Uterus (tissue), 4 donors: ENCODE results near the gene C6orf15. TPM values are rescaled to one million over a fixed set of nuclear protein-coding genes. Genes with fewer than 3 reads are reported as not detected.

ENCODE experiments used
- DNase-seq, 2 donors: peaks; one replicate each; pipeline ENCODE4 v3.0.0-alpha.2; 2019 to 2020
- H3K27ac ChIP-seq, 2 donors: fragments of 200-600 bp; sonication (generic); 1 replicate in 1 of 2; 2 replicates in 1 of 2; pipeline ENCODE4 v1.5.1; 2016 to 2018
- H3K27me3 ChIP-seq, 2 donors: fragments of 200-600 bp; sonication (generic); one replicate each; pipeline ENCODE4 v1.5.1; 2018 to 2019; ENCODE audit warnings: control low read depth in 1 of 2
- H3K36me3 ChIP-seq, 2 donors: fragments of 200-600 bp; sonication (generic); one replicate each; pipeline ENCODE4 v1.5.1; 2019; ENCODE audit warnings: control low read depth in 1 of 2
- H3K4me1 ChIP-seq, 2 donors: fragments of 200-600 bp; sonication (generic); one replicate each; pipeline ENCODE4 v1.5.1; 2018 to 2019; ENCODE audit warnings: control low read depth in 1 of 2
- H3K4me3 ChIP-seq, 2 donors: fragments of 200-600 bp; sonication (generic); 1 replicate in 1 of 2; 2 replicates in 1 of 2; pipeline ENCODE4 v1.5.1; 2018 to 2019; ENCODE audit warnings: mild to moderate bottlenecking in 1 of 2
- H3K9me3 ChIP-seq, 2 donors: fragments of 200-600 bp; sonication (generic); one replicate each; pipeline ENCODE4 v1.5.1; 2019; ENCODE audit warnings: control low read depth in 1 of 2
- CTCF ChIP-seq, 4 experiments: fragments of 200-600 bp in 2 of 4; fragments of 450-650 bp in 2 of 4; sonication (generic) in 2 of 4; IDR thresholded peaks; one replicate each; pipeline ENCODE4 v1.5.1; 2016 to 2019; ENCODE audit warnings: antibody characterized with exemption in 4 of 4, mild to moderate bottlenecking in 2 of 4, moderate library complexity in 1 of 4
- POLR2A ChIP-seq, 2 donors: fragments of 450-650 bp; IDR thresholded peaks; one replicate each; pipeline ENCODE4 v1.6.1; 2016; ENCODE audit warnings: antibody characterized with exemption in 2 of 2, mild to moderate bottlenecking in 1 of 2, moderate library complexity in 1 of 2
- intact Hi-C: fragments of 100-400 bp; cut with DNase I; formaldehyde crosslinking; loops from one replicate; pipeline ENCODE4 v1.15.1; 2023; ENCODE audit warnings: low total_unique reads
- total RNA-seq, 4 donors: library from RNA; depleted of rRNA in 3 of 4; stranded (reverse); fragments of >200 nt in 3 of 4; gene quantifications; one replicate each; pipeline versions ENCODE4 v1.1.0 to v1.2.4, GENCODE V29; 2014 to 2023
- donor health status: DM: yes; HTN: yes; CAD: no.

The C6orf15 gene
- total RNA-seq, 4 donors from 2014 or later: 0.35 TPM; not detected in 3

- H3K9me3 ChIP-seq: no peaks in the 10 kb centered on the region
- DNase-seq: no peak
- H3K4me3 ChIP-seq: no peak overlapping the region
- intact Hi-C loops: no loop called here
- TF ChIP-seq CTCF (IDR thresholded peaks at IDR 0.05): no peak
- TF ChIP-seq POLR2A (IDR thresholded peaks at IDR 0.05): no peak
- H3K4me1 ChIP-seq: peaks cover 0 to 2% of the 10 kb centered on the region in 2 donors
- H3K27me3 ChIP-seq: no peaks in the 10 kb centered on the region
- H3K27ac ChIP-seq: no peak overlapping the region
- H3K36me3 ChIP-seq: no peaks in the 10 kb centered on the region
Measured at GRCh38 chr6:31132806-31133205, 20.4 kb upstream of the C6orf15 start.

- TF ChIP-seq POLR2A (IDR thresholded peaks at IDR 0.05) (no peak), CTCF (IDR thresholded peaks at IDR 0.05) (no peak)
- DNase-seq: no peak
- no peaks in the 10 kb centered on the region for H3K36me3 ChIP-seq
- intact Hi-C loops: no loop called here
- H3K27ac ChIP-seq: no peak overlapping the region
- H3K9me3 ChIP-seq: no peaks in the 10 kb centered on the region
- H3K4me1 ChIP-seq: no peaks in the 10 kb centered on the region
- no peak overlapping the region for H3K4me3 ChIP-seq
- no peaks in the 10 kb centered on the region for H3K27me3 ChIP-seq
Measured at GRCh38 chr6:31131595-31131994, 19.2 kb upstream of the C6orf15 start.

GRCh38 chr6:31130751-31131150, 18.4 kb upstream of the C6orf15 start:
- intact Hi-C loops: no loop called here
- H3K27me3 ChIP-seq: no peaks in the 10 kb centered on the region

GRCh38 chr6:31129130-31129529, 16.8 kb upstream of the C6orf15 start:
- H3K4me3 ChIP-seq: no peak overlapping the region
- no peak for DNase-seq
- TF ChIP-seq CTCF (IDR thresholded peaks at IDR 0.05) (no peak), POLR2A (IDR thresholded peaks at IDR 0.05) (no peak)
- H3K4me1 ChIP-seq: no peaks in the 10 kb centered on the region
- H3K27ac ChIP-seq: no peak overlapping the region
- intact Hi-C loops: no loop called here
- no peaks in the 10 kb centered on the region for H3K27me3 ChIP-seq
- no peaks in the 10 kb centered on the region for H3K9me3 ChIP-seq
- H3K36me3 ChIP-seq: no peaks in the 10 kb centered on the region

More at GRCh38 chr6:31130751-31131150, 18.4 kb upstream of the C6orf15 start:
- Histone ChIP-seq H3K9me3 (no peaks in the 10 kb centered on the region), H3K27ac (no peak overlapping the region), H3K36me3 (no peaks in the 10 kb centered on the region), H3K4me1 (no peaks in the 10 kb centered on the region), H3K4me3 (no peak overlapping the region)
- no peak for DNase-seq
- TF ChIP-seq CTCF (IDR thresholded peaks at IDR 0.05) (no peak), POLR2A (IDR thresholded peaks at IDR 0.05) (no peak)

- TF ChIP-seq CTCF (IDR thresholded peaks at IDR 0.05) (peak; percentile 62 to 84 (median 75)), POLR2A (IDR thresholded peaks at IDR 0.05) (no peak)
- peak; percentile 57 to 67 for DNase-seq
- Histone ChIP-seq H3K9me3 (no peaks in the 10 kb centered on the region), H3K4me1 (no peaks in the 10 kb centered on the region), H3K4me3 (no peak overlapping the region), H3K27me3 (no peaks in the 10 kb centered on the region), H3K27ac (no peak overlapping the region), H3K36me3 (no peaks in the 10 kb centered on the region)
- intact Hi-C loops: no loop called here
Measured at GRCh38 chr6:31128093-31128676, 15.8 kb upstream of the C6orf15 start.
